HG03175 (cell line): ENCODE data around the gene OR51D1.

Experiments
- ATAC-seq: cut with Tn5 transposase; IDR thresholded peaks from one replicate; pipeline ENCODE4 v1.9.1; 2021; ENCODE audit warnings: mild to moderate bottlenecking, moderate library complexity; ENCODE audit not compliant: unreplicated experiment

Gene OR51D1

GRCh38 chr11:4636962-4637661 lies at the start of gene OR51D1:
Gene OR51D1, plus strand, starts transcription at chr11:4637477. Its CDS starts 2,314 bp downstream, at chr11:4639791.
- peak; percentile 97 for ATAC-seq

GRCh38 chr11:4589017-4589416 lies 48.3 kb upstream of the OR51D1 start:
- ATAC-seq: no peak

GRCh38 chr11:4593739-4594138 lies 43.5 kb upstream of the OR51D1 start, which contains the start of gene OR52I1:
Gene OR52I1, plus strand, starts transcription at chr11:4594039. Its CDS starts 0 bp downstream, at chr11:4594039.
- no peak for ATAC-seq

- ATAC-seq: no peak
Measured at GRCh38 chr11:4605057-4605456, 32.2 kb upstream of the OR51D1 start.

- ATAC-seq: no peak
Measured at GRCh38 chr11:4606231-4607015, 30.9 kb upstream of the OR51D1 start.

GRCh38 chr11:4607096-4607495 lies 30.2 kb upstream of the OR51D1 start:
- no peak for ATAC-seq

- ATAC-seq: peak; percentile 100
Measured at GRCh38 chr11:4607781-4608666, 29.3 kb upstream of the OR51D1 start, which contains the start of gene TRIM68. Gene TRIM68, minus strand, starts transcription at chr11:4608231. Its CDS starts 2,727 bp downstream, at chr11:4605504.

GRCh38 chr11:4610258-4610935 lies 26.9 kb upstream of the OR51D1 start:
- ATAC-seq: no peak

GRCh38 chr11:4611986-4612385 lies 25.3 kb upstream of the OR51D1 start:
- ATAC-seq: no peak

GRCh38 chr11:4615856-4616444 lies 21.3 kb upstream of the OR51D1 start:
- no peak for ATAC-seq

GRCh38 chr11:4619514-4619913 lies 17.8 kb upstream of the OR51D1 start:
- no peak for ATAC-seq

- no peak for ATAC-seq
Measured at GRCh38 chr11:4626207-4627099, 10.8 kb upstream of the OR51D1 start.

GRCh38 chr11:4636136-4636535 lies 1.1 kb upstream of the OR51D1 start:
- no peak for ATAC-seq

- no peak for ATAC-seq
Measured at GRCh38 chr11:4637662-4638047, 378 bp downstream of the OR51D1 start.

GRCh38 chr11:4639931-4640330 lies 2.7 kb downstream of the OR51D1 start:
- no peak for ATAC-seq

- no peak for ATAC-seq
Measured at GRCh38 chr11:4641501-4641900, 4.2 kb downstream of the OR51D1 start.

- no peak for ATAC-seq
Measured at GRCh38 chr11:4642043-4642442, 4.8 kb downstream of the OR51D1 start.

GRCh38 chr11:4643076-4643475 lies 5.8 kb downstream of the OR51D1 start:
- ATAC-seq: no peak

- ATAC-seq: no peak
Measured at GRCh38 chr11:4643682-4644081, 6.4 kb downstream of the OR51D1 start, which contains the start of gene OR51E1. Gene OR51E1, plus strand, starts transcription at chr11:4643982. Its CDS starts 8,545 bp downstream, at chr11:4652527.
